Measurements from ENCODE around the gene EIPR1.

EIPR1 gene

GRCh38 chr2:3421580-3421979 is 44.0 kb upstream of the EIPR1 start:
- in situ Hi-C loops (cut with MboI; ENCODE audit: low sequenced_read_pairs, unreplicated experiment), result no loop called here
- TF ChIP-seq CTCF (IDR thresholded peaks at IDR 0.05; ENCODE audit: borderline replicate concordance, control extremely low read depth, extremely low read depth, insufficient read depth, missing control alignments), result no peak
- DNase-seq (ENCODE audit: low spot score), result no peak

GRCh38 chr2:3420769-3421397 is 43.3 kb upstream of the EIPR1 start:
- in situ Hi-C loops (cut with MboI; ENCODE audit: low sequenced_read_pairs, unreplicated experiment), result no loop called here
- no peak for TF ChIP-seq CTCF (IDR thresholded peaks at IDR 0.05; ENCODE audit: borderline replicate concordance, control extremely low read depth, extremely low read depth, insufficient read depth, missing control alignments)
- no peak for DNase-seq (ENCODE audit: low spot score)

GRCh38 chr2:3420076-3420768 is 42.6 kb upstream of the EIPR1 start:
- no peak for DNase-seq (ENCODE audit: low spot score)
- no peak for TF ChIP-seq CTCF (IDR thresholded peaks at IDR 0.05; ENCODE audit: borderline replicate concordance, control extremely low read depth, extremely low read depth, insufficient read depth, missing control alignments)
- in situ Hi-C loops (cut with MboI; ENCODE audit: low sequenced_read_pairs, unreplicated experiment), result no loop called here

GRCh38 chr2:3418766-3419404 is 41.3 kb upstream of the EIPR1 start:
- TF ChIP-seq CTCF (IDR thresholded peaks at IDR 0.05; ENCODE audit: borderline replicate concordance, control extremely low read depth, extremely low read depth, insufficient read depth, missing control alignments), result no peak
- in situ Hi-C loops (cut with MboI; ENCODE audit: low sequenced_read_pairs, unreplicated experiment), result no loop called here
- no peak for DNase-seq (ENCODE audit: low spot score)

- in situ Hi-C loops (cut with MboI; ENCODE audit: low sequenced_read_pairs, unreplicated experiment), result no loop called here
- no peak for DNase-seq (ENCODE audit: low spot score)
- no peak for TF ChIP-seq CTCF (IDR thresholded peaks at IDR 0.05; ENCODE audit: borderline replicate concordance, control extremely low read depth, extremely low read depth, insufficient read depth, missing control alignments)
These were observed 36.7 kb upstream of the EIPR1 start for GRCh38 chr2:3414133-3414860.

- TF ChIP-seq CTCF (IDR thresholded peaks at IDR 0.05; ENCODE audit: borderline replicate concordance, control extremely low read depth, extremely low read depth, insufficient read depth, missing control alignments), result no peak
- no peak for DNase-seq (ENCODE audit: low spot score)
- in situ Hi-C loops (cut with MboI; ENCODE audit: low sequenced_read_pairs, unreplicated experiment), result no loop called here
These were observed 36.1 kb upstream of the EIPR1 start for GRCh38 chr2:3413697-3414096.

Data from GM13976 (cell line).